Left lung (tissue), 10 donors: ENCODE results near the gene KLF3. TPM values are rescaled to one million over a fixed set of nuclear protein-coding genes. Genes with fewer than 3 reads are reported as not detected.

Experiments used
- ATAC-seq: fragments of 200-7000 bp; cut with Tn5 transposase; one replicate; pipeline ENCODE4 v1.9.1; 2020; ENCODE audit warnings: moderate library complexity
- DNase-seq, 4 donors: peaks; one replicate each; pipeline ENCODE4 v3.0.0-alpha.2; 2013 to 2020
- H3K27ac ChIP-seq, 2 donors: fragments of 200-600 bp; sonication (generic) in 1 of 2; one replicate each; pipeline versions ENCODE4 v1.5.0 to v1.8.0; 2020 to 2021
- H3K27me3 ChIP-seq, 2 donors: fragments of 200-600 bp; sonication (generic) in 1 of 2; one replicate each; pipeline versions ENCODE4 v1.5.0 to v1.8.0; 2020 to 2021
- H3K36me3 ChIP-seq, 2 donors: fragments of 200-600 bp; sonication (generic) in 1 of 2; one replicate each; pipeline versions ENCODE4 v1.5.0 to v1.8.0; 2020 to 2021
- H3K4me1 ChIP-seq, 2 donors: fragments of 200-600 bp; one replicate each; pipeline ENCODE4 v1.8.0; 2021
- H3K4me3 ChIP-seq, 2 donors: fragments of 200-600 bp; sonication (generic) in 1 of 2; one replicate each; pipeline versions ENCODE4 v1.5.0 to v1.8.0; 2020 to 2021; ENCODE audit warnings: mild to moderate bottlenecking in 1 of 2
- H3K9me3 ChIP-seq, 2 donors: fragments of 200-600 bp; sonication (generic) in 1 of 2; one replicate each; pipeline versions ENCODE4 v1.5.0 to v1.8.0; 2020 to 2021
- CTCF ChIP-seq, 2 donors: fragments of 200-600 bp; sonication (generic) in 1 of 2; IDR thresholded peaks; one replicate each; pipeline versions ENCODE4 v1.5.0 to v1.8.0; 2021; ENCODE audit warnings: antibody characterized with exemption in 2 of 2
- intact Hi-C, 2 donors: fragments of 100-400 bp; cut with DNase I; formaldehyde crosslinking; loops; one replicate each; pipeline versions ENCODE4 v1.11.2 to v1.14.2; 2022
- polyA plus RNA-seq, 6 donors: library from polyadenylated mRNA; unstranded; fragments of 120-200 nt; gene quantifications; one replicate each; pipeline ENCODE4 v1.2.1, GENCODE V29; 2013; ENCODE audit not compliant: insufficient read length in 6 of 6
- total RNA-seq, 2 donors: library from RNA; stranded (reverse); fragmentation: NEBNext Ultra II Directional; extraction: Animal tissue kit (Norgen Biotek cat#: 25700); gene quantifications; one replicate each; pipeline ENCODE4 v1.2.1, GENCODE V29; 2021
- donor health status: DM: no; HTN: yes; CAD: no.
- donor health status: DM: no; HTN: no; CAD: no.

The KLF3 gene
- total and polyA plus RNA-seq, 8 donors: 43.2 to 59.8 (median 48.0) TPM

GRCh38 chr4:38665551-38666411 is 1.8 kb downstream of the KLF3 start:
- ATAC-seq (no peak), DNase-seq (no peak)
- H3K27ac ChIP-seq: peak overlapping the region; percentile 99 to 100
- H3K9me3 ChIP-seq: no peaks in the 10 kb centered on the region
- peaks cover 37 to 72% of the 10 kb centered on the region in 2 donors for H3K4me1 ChIP-seq
- H3K27me3 ChIP-seq: no peaks in the 10 kb centered on the region
- peak overlapping the region; percentile 77 to 84 for H3K4me3 ChIP-seq
- intact Hi-C loops: no loop called here
- no peak for TF ChIP-seq CTCF (IDR thresholded peaks at IDR 0.05)
- no peaks in the 10 kb centered on the region for H3K36me3 ChIP-seq

DNA sequence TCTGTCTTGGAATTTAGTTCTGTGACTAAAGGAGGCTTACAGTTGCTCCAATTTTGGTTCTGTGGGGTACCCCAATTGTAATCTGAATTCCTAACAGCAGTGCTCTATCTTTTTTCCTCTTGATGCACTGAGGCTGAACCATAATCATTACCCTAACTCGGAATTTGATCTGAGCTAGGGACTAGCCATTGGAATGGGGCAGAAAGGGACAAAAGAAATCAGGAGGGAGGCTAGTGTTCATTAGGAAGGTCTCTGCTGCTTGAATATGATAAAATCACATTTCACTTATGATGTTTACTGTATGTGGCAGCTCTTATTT is 2.7 kb downstream of the KLF3 start:
- Histone ChIP-seq H3K4me3 (peak overlapping the region; percentile 77 to 84), H3K27ac (peak overlapping the region; percentile 99 to 100), H3K36me3 (no peaks in the 10 kb centered on the region), H3K4me1 (peaks cover 46 to 79% of the 10 kb centered on the region in 2 donors), H3K27me3 (no peaks in the 10 kb centered on the region), H3K9me3 (no peaks in the 10 kb centered on the region)
- no peak for DNase-seq
- intact Hi-C loops: no loop called here
- TF ChIP-seq CTCF (IDR thresholded peaks at IDR 0.05): no peak
- ATAC-seq: no peak

GRCh38 chr4:38667085-38667893 is 3.3 kb downstream of the KLF3 start:
- Histone ChIP-seq H3K27me3 (no peaks in the 10 kb centered on the region), H3K4me1 (peaks cover 51 to 79% of the 10 kb centered on the region in 2 donors), H3K4me3 (peak overlapping the region; percentile 77 to 84), H3K9me3 (no peaks in the 10 kb centered on the region), H3K27ac (peak overlapping the region; percentile 99 to 100), H3K36me3 (no peaks in the 10 kb centered on the region)
- TF ChIP-seq CTCF (IDR thresholded peaks at IDR 0.05): no peak
- peak in 3 of 4 donors; percentile 79 to 95 (median 86) for DNase-seq
- peak; percentile 60 for ATAC-seq
- intact Hi-C loops: no loop called here

DNA sequence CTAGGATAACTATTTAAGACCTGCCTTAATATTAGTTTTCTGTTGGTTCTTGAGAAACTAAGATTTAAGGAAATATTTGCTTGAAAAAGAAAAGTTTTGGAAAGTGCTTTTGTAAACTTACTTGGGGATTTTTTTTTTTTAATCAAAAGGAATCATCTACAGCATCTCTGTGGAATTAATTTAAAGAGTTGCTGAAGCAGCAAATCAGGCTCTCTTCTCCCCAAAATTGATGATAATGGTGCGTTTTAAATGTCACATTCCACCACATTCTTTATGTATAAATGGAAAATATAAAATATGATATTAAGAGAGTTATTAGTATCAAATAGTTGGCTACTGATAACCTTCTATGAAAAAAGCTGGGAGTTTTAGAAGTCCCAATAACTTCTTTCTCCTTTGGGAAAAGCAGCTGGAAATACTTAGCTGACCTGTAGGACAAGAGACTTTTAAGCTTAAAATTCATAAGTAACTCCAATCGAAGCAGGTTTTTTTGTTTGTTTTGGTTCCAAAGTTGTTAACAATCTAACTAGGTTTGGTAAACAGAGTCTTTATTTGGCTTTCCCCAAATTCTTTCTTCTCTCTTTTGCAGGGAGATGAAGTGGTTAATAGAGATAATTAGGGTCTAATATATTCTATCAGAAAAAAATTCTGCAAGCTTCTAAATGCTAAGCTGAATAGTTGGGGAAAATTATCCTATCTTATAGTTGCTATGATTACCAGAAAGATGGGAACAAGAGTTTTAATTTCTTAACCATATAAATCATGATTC is 4.4 kb downstream of the KLF3 start:
- DNase-seq (no peak), ATAC-seq (no peak)
- peak overlapping the region; percentile 99 to 100 for H3K27ac ChIP-seq
- no peak for TF ChIP-seq CTCF (IDR thresholded peaks at IDR 0.05)
- H3K4me1 ChIP-seq: peaks cover 54 to 81% of the 10 kb centered on the region in 2 donors
- no peaks in the 10 kb centered on the region for H3K27me3 ChIP-seq
- no peaks in the 10 kb centered on the region for H3K9me3 ChIP-seq
- H3K4me3 ChIP-seq: peak overlapping the region in 1 of 2 donors; percentile 77
- H3K36me3 ChIP-seq: no peaks in the 10 kb centered on the region
- intact Hi-C loops: no loop called here
